HG02642 (cell line): ENCODE results near the gene KRTAP10-4.

Source experiments
- ATAC-seq: cut with Tn5 transposase; IDR thresholded peaks from one replicate; pipeline ENCODE4 v1.9.1; 2021; ENCODE audit warnings: mild to moderate bottlenecking; ENCODE audit not compliant: unreplicated experiment, poor library complexity

The KRTAP10-4 gene

GRCh38 chr21:44612669-44613229 is 39.2 kb downstream of the KRTAP10-4 start:
- no peak for ATAC-seq

- no peak for ATAC-seq
Observed at GRCh38 chr21:44613386-44614155, 40.0 kb downstream of the KRTAP10-4 start.

GRCh38 chr21:44614161-44614631 is 40.7 kb downstream of the KRTAP10-4 start:
- no peak for ATAC-seq

- ATAC-seq = no peak
Observed at GRCh38 chr21:44614961-44615391, 41.4 kb downstream of the KRTAP10-4 start.

GRCh38 chr21:44615466-44615865 is 41.9 kb downstream of the KRTAP10-4 start:
- ATAC-seq = no peak

GRCh38 chr21:44615911-44616590 is 42.5 kb downstream of the KRTAP10-4 start:
- no peak for ATAC-seq

- no peak for ATAC-seq
Observed at GRCh38 chr21:44616591-44616926, 43.0 kb downstream of the KRTAP10-4 start.

GRCh38 chr21:44617071-44617501 is 43.6 kb downstream of the KRTAP10-4 start:
- ATAC-seq = no peak

GRCh38 chr21:44618504-44618903 is 45.0 kb downstream of the KRTAP10-4 start:
- ATAC-seq = no peak

GRCh38 chr21:44618909-44619308 is 45.4 kb downstream of the KRTAP10-4 start:
- ATAC-seq = no peak

- ATAC-seq = no peak
Observed at GRCh38 chr21:44619886-44620285, 46.4 kb downstream of the KRTAP10-4 start.

- ATAC-seq = no peak
Observed at GRCh38 chr21:44623575-44623974, 50.0 kb downstream of the KRTAP10-4 start.
